Breast epithelium (tissue), 4 donors: ENCODE data around the gene CNTNAP2. TPM values are rescaled to one million over a fixed set of nuclear protein-coding genes. Genes with fewer than 3 reads are reported as not detected.
"Not testable (repeated sequence)": the region's sequence is repeated elsewhere in the genome, so short reads cannot be mapped to it uniquely, and the experiment has no call there.

Source experiments
- DNase-seq, 2 donors: peaks; one replicate each; pipeline ENCODE4 v3.0.0-alpha.2; 2019; ENCODE audit warnings: low spot score in 2 of 2
- H3K27ac ChIP-seq, 2 donors: fragments of 200-600 bp; sonication (generic) in 1 of 2; one replicate each; pipeline ENCODE4 v1.5.1; 2016 to 2019; ENCODE audit warnings: mild to moderate bottlenecking in 1 of 2
- H3K27me3 ChIP-seq, 2 donors: fragments of 200-600 bp; sonication (generic) in 1 of 2; one replicate each; pipeline versions ENCODE4 v1.5.1 to v1.6.0; 2017 to 2019; ENCODE audit warnings: control low read depth in 1 of 2, mild to moderate bottlenecking in 1 of 2
- H3K36me3 ChIP-seq: fragments of 200-600 bp; one replicate; pipeline ENCODE4 v1.5.1; 2019
- H3K4me1 ChIP-seq, 2 donors: fragments of 200-600 bp; sonication (generic); one replicate each; pipeline ENCODE4 v1.5.1; 2016 to 2019; ENCODE audit warnings: control low read depth in 1 of 2
- H3K4me3 ChIP-seq, 3 donors: fragments of 200-600 bp; sonication (generic); 1 replicate in 2 of 3; 2 replicates in 1 of 3; pipeline ENCODE4 v1.5.1; 2016 to 2019; ENCODE audit warnings: mild to moderate bottlenecking in 3 of 3, moderate library complexity in 2 of 3
- H3K9me3 ChIP-seq, 2 donors: fragments of 200-600 bp; sonication (generic) in 1 of 2; one replicate each; pipeline ENCODE4 v1.5.1; 2016 to 2019; ENCODE audit warnings: control low read depth in 1 of 2
- POLR2A ChIP-seq: fragments of 450-650 bp; IDR thresholded peaks from one replicate; pipeline ENCODE4 v1.6.1; 2016; ENCODE audit warnings: antibody characterized with exemption, mild to moderate bottlenecking, moderate library complexity
- POLR2AphosphoS5 ChIP-seq, 3 donors: sonication (generic); formaldehyde crosslinking; IDR thresholded peaks; one replicate each; pipeline ENCODE4 v1.6.1; 2017; ENCODE audit warnings: antibody characterized with exemption in 3 of 3
- intact Hi-C: fragments of 100-400 bp; cut with DNase I; formaldehyde crosslinking; loops from one replicate; pipeline ENCODE4 v1.15.1; 2023; ENCODE audit warnings: low total_unique reads
- total RNA-seq, 3 donors: library from RNA; depleted of rRNA; stranded (reverse); fragments of >200 nt; gene quantifications; one replicate each; pipeline ENCODE4 v1.1.0, GENCODE V29; 2016
- TF ChIP-seq, protein P1 (sequence below), 3 donors: fragments of 450-650 bp; IDR thresholded peaks; one replicate each; pipeline ENCODE4 v1.5.1; 2016 to 2017; ENCODE audit warnings: antibody characterized with exemption in 3 of 3, mild to moderate bottlenecking in 3 of 3, moderate library complexity in 3 of 3

The CNTNAP2 gene
- total RNA-seq, 3 donors from 2014 or later = 0.29 to 0.66 TPM; not detected in 1

DNA sequence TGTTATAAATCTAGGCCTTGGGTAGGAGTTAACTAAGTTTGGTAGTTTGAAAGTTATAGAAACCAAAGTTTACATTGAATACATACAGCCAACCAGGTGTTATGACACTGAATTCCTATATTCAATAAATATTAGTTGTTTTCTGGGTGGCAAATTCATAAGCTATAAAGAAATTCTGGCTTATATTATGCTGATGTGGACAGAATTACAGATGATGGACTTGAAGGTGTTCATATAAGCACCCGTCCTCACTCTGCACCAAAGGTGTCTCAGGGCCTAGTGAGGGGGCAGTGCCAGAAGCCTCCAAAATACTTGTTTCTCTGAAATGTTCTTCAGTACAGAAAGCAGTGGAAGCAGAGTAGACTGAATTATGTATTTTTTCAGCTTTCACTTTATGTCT lies 973.0 kb downstream of the CNTNAP2 start:
- Histone ChIP-seq H3K27ac (no peak overlapping the region), H3K36me3 (no peaks in the 10 kb centered on the region), H3K4me3 (no peak overlapping the region), H3K4me1 (no peaks in the 10 kb centered on the region), H3K9me3 (no peaks in the 10 kb centered on the region), H3K27me3 (no peaks in the 10 kb centered on the region)
- TF ChIP-seq, protein P1, sequence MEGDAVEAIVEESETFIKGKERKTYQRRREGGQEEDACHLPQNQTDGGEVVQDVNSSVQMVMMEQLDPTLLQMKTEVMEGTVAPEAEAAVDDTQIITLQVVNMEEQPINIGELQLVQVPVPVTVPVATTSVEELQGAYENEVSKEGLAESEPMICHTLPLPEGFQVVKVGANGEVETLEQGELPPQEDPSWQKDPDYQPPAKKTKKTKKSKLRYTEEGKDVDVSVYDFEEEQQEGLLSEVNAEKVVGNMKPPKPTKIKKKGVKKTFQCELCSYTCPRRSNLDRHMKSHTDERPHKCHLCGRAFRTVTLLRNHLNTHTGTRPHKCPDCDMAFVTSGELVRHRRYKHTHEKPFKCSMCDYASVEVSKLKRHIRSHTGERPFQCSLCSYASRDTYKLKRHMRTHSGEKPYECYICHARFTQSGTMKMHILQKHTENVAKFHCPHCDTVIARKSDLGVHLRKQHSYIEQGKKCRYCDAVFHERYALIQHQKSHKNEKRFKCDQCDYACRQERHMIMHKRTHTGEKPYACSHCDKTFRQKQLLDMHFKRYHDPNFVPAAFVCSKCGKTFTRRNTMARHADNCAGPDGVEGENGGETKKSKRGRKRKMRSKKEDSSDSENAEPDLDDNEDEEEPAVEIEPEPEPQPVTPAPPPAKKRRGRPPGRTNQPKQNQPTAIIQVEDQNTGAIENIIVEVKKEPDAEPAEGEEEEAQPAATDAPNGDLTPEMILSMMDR (IDR thresholded peaks at IDR 0.05) = no peak
- TF ChIP-seq POLR2AphosphoS5 (IDR thresholded peaks at IDR 0.05) = no peak
- TF ChIP-seq POLR2A = no peak
- no peak for DNase-seq
- intact Hi-C loops = no loop called here

DNA sequence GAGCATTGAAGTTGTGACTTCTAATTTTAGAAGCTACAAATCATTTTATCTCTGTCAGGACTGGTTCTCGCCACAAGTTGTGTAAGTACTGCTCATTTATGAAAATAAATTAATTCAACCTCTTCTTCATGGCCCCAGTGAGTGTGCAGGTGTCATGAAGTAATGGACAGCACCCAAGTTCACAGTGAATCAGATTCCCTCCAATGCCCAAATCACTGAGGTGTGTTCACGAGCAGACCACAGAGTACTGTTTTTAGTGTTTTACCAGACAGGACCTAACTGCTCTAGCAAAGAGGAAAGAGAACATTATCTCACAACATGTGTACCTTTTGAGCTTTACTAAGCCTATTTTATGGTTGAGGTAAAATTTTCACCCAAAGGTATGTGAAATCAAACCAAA lies 980.0 kb downstream of the CNTNAP2 start:
- intact Hi-C loops = no loop called here
- Histone ChIP-seq H3K27me3 (no peaks in the 10 kb centered on the region), H3K27ac (no peak overlapping the region), H3K4me1 (no peaks in the 10 kb centered on the region), H3K4me3 (no peak overlapping the region), H3K9me3 (no peaks in the 10 kb centered on the region), H3K36me3 (no peaks in the 10 kb centered on the region)
- DNase-seq = no peak
- TF ChIP-seq, protein P1 (IDR thresholded peaks at IDR 0.05) = no peak
- TF ChIP-seq POLR2AphosphoS5 (IDR thresholded peaks at IDR 0.05) (no peak), POLR2A (no peak)

DNA sequence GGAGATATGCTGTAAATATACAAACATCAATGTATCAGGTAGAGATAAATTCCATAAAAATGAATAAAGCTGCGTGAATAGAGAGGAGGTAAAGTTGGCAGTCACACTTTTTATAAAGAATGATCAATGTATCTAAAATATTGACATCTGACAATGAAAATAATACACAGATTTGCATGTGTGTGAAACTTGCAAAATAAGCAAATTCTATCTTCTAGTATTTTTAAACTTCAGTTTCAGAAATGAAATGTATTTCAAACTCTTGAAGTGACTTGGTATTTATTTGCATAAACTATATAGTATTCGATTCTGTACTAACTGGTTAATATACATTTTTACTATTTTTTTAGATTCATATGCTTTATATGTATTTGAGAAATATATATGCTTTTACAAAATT lies 986.6 kb downstream of the CNTNAP2 start:
- H3K9me3 ChIP-seq = no peaks in the 10 kb centered on the region
- H3K27me3 ChIP-seq = no peaks in the 10 kb centered on the region
- no peak overlapping the region for H3K27ac ChIP-seq
- TF ChIP-seq POLR2AphosphoS5 (IDR thresholded peaks at IDR 0.05) (no peak), POLR2A (no peak)
- TF ChIP-seq, protein P1 (IDR thresholded peaks at IDR 0.05) = no peak
- H3K4me3 ChIP-seq = no peak overlapping the region
- no peaks in the 10 kb centered on the region for H3K4me1 ChIP-seq
- no peaks in the 10 kb centered on the region for H3K36me3 ChIP-seq
- no peak for DNase-seq
- intact Hi-C loops = no loop called here

DNA sequence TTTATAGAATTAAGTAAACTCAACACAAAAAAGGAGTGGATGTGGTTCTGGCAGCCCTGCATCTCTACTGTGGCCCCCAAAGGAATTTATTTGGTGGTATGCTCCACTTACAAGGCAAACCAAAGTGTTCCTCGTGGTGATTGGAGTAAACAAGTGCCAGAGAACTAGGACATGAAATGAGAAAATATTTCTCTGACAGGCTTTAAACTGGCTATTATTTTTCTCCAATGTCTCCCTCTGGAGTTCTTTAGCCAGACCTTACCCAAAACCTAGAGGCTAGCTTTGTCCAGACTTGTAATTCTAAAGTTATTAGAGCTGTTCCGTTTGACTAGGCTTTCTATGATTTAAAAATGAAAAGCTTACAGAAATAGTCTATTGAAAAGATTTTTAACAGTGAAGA lies 990.1 kb downstream of the CNTNAP2 start:
- intact Hi-C loops = no loop called here
- H3K36me3 ChIP-seq = no peaks in the 10 kb centered on the region
- no peaks in the 10 kb centered on the region for H3K4me1 ChIP-seq
- no peak overlapping the region for H3K4me3 ChIP-seq
- no peak overlapping the region for H3K27ac ChIP-seq
- DNase-seq = no peak
- no peaks in the 10 kb centered on the region for H3K9me3 ChIP-seq
- TF ChIP-seq POLR2AphosphoS5 (IDR thresholded peaks at IDR 0.05) (no peak), POLR2A (no peak)
- TF ChIP-seq, protein P1 (IDR thresholded peaks at IDR 0.05) = no peak
- no peaks in the 10 kb centered on the region for H3K27me3 ChIP-seq

DNA sequence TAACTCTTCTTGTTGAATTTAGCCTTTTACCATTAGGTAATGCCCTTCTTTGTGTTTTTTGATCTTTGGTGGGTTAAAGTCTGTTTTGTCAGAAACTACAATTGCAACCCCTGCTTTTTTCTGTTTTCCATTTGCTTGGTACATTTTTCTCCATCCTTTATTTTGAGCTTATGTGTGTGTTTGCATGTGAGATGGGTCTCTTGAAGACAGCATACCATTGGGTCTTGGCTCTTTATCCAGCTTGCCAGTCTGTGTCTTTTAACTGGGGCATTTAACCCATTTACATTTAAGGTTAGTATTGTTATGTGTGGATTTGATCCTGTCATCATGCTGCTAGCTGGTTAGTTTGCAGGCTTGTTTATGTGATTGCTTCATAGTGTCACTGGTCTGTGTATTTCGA lies 997.9 kb downstream of the CNTNAP2 start:
- H3K4me3 ChIP-seq, H3K36me3 ChIP-seq, H3K4me1 ChIP-seq, DNase-seq, intact Hi-C loops, H3K27me3 ChIP-seq, H3K27ac ChIP-seq: not testable (repeated sequence)
- peaks cover 6 to 32% of the 10 kb centered on the region in 2 donors for H3K9me3 ChIP-seq

DNA sequence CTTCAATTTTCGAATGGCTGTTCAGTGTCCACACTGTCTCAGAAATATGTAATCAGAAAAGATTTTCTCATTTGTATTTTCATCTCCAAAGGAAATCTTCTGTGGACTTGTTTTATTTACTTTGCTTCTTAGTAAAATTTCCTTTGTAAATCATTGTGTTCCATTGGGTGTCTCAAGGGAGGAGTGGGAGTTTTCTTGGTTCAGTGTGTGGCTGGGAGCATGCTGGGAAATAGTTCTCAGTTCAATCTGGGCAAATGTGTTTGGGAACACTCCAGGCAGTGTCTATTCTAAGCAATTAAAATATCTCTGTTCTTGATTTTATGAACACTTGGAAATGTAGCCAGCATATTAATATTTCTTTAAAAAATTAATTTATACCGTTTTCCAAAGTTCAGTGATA lies 1019.8 kb downstream of the CNTNAP2 start:
- intact Hi-C loops = loop anchor here (5.0 kb wide), 1 partner anchor 411 kb away; no protein-coding TSS in a partner anchor
- H3K4me3 ChIP-seq = no peak overlapping the region
- H3K27me3 ChIP-seq = no peaks in the 10 kb centered on the region
- no peak overlapping the region for H3K27ac ChIP-seq
- no peaks in the 10 kb centered on the region for H3K36me3 ChIP-seq
- DNase-seq = no peak
- H3K9me3 ChIP-seq = no peaks in the 10 kb centered on the region
- H3K4me1 ChIP-seq = no peaks in the 10 kb centered on the region
- TF ChIP-seq POLR2A (no peak), POLR2AphosphoS5 (IDR thresholded peaks at IDR 0.05) (no peak)
- TF ChIP-seq, protein P1 (IDR thresholded peaks at IDR 0.05) = no peak
